HepG2 (cell line): Measurements from ENCODE around the gene ACSL3. TPM values are rescaled to one million over a fixed set of nuclear protein-coding genes. Genes with fewer than 3 reads are reported as not detected.
A peak's percentile ranks its signal among the peaks of the same experiment; 100 is the strongest.

Experiments used
- ASH2L ChIP-seq: fragments of 300-600, 200-600 bp; sonication (generic); IDR thresholded peaks from 2 replicates; pipeline ENCODE4 v1.7.0; 2017; ENCODE audit warnings: low read depth, mild to moderate bottlenecking, moderate library complexity, mixed read lengths, low read length; ENCODE audit not compliant: insufficient read length
- DMTF1 ChIP-seq: sonication (generic); formaldehyde crosslinking; IDR thresholded peaks from 2 replicates; pipeline ENCODE4 v1.4.0; 2020; ENCODE audit warnings: mild to moderate bottlenecking, missing genetic modification reagents
- DNMT1 ChIP-seq: sonication (generic); formaldehyde crosslinking; IDR thresholded peaks from 2 replicates; pipeline ENCODE4 v1.5.1; 2020; ENCODE audit warnings: mild to moderate bottlenecking, missing genetic modification reagents
- HIVEP1 ChIP-seq: sonication (generic); formaldehyde crosslinking; IDR thresholded peaks from 2 replicates; pipeline ENCODE4 v1.4.0; 2020; ENCODE audit warnings: mild to moderate bottlenecking, missing genetic modification reagents
- KAT7 ChIP-seq: IDR thresholded peaks from 2 replicates; pipeline ENCODE4 v1.6.1; 2018; ENCODE audit warnings: borderline replicate concordance, missing compliant biosample characterization
- KAT8 ChIP-seq: IDR thresholded peaks from 2 replicates; pipeline ENCODE4 v1.6.1; 2016; ENCODE audit warnings: missing genetic modification reagents, missing compliant biosample characterization
- KLF16 ChIP-seq, 2 experiments: sonication (generic) in 1 of 2; formaldehyde crosslinking in 1 of 2; IDR thresholded peaks; 2 replicates each; pipeline versions ENCODE4 v1.6.1 to v1.8.0; 2016 to 2023; ENCODE audit warnings: missing genetic modification reagents in 2 of 2, missing compliant biosample characterization in 1 of 2
- MBNL3 ChIP-seq: fragments of 250-450 bp; sonication (Bioruptor Pico); conservative IDR thresholded peaks from 2 replicates; pipeline ENCODE4 v1.8.0; 2022; ENCODE audit warnings: mild to moderate bottlenecking, inconsistent platforms
- MED1 ChIP-seq: sonication (generic); formaldehyde crosslinking; IDR thresholded peaks from 2 replicates; pipeline ENCODE4 v1.4.0; 2020; ENCODE audit warnings: missing genetic modification reagents
- NFKB2 ChIP-seq: sonication (generic); formaldehyde crosslinking; IDR thresholded peaks from 2 replicates; pipeline ENCODE4 v1.4.0; 2020; ENCODE audit warnings: missing genetic modification reagents, borderline replicate concordance
- POGZ ChIP-seq: sonication (generic); formaldehyde crosslinking; IDR thresholded peaks from 2 replicates; pipeline ENCODE4 v1.4.0; 2020; ENCODE audit warnings: mild to moderate bottlenecking, missing genetic modification reagents
- POLR2A ChIP-seq, 2 experiments: IDR thresholded peaks; 2 replicates each; pipeline ENCODE4 v1.6.1; 2011; ENCODE audit warnings: low read depth in 2 of 2, low read length in 2 of 2, mild to moderate bottlenecking in 1 of 2, moderate library complexity in 1 of 2; ENCODE audit not compliant: insufficient read depth in 1 of 2
- POLR2AphosphoS5 ChIP-seq: IDR thresholded peaks from 2 replicates; pipeline ENCODE4 v1.6.1; 2012; ENCODE audit warnings: low read depth, low read length
- RARG ChIP-seq: sonication (generic); formaldehyde crosslinking; IDR thresholded peaks from 2 replicates; pipeline ENCODE4 v1.4.0; 2020; ENCODE audit warnings: low read depth, mild to moderate bottlenecking, missing genetic modification reagents
- SIN3A ChIP-seq: IDR thresholded peaks from 2 replicates; pipeline ENCODE4 v1.6.1; 2011; ENCODE audit warnings: low read depth, mild to moderate bottlenecking, control low read depth, low read length, borderline replicate concordance
- ZKSCAN5 ChIP-seq: sonication (generic); formaldehyde crosslinking; IDR thresholded peaks from 2 replicates; pipeline ENCODE4 v1.5.1; 2020; ENCODE audit warnings: mild to moderate bottlenecking, missing genetic modification reagents
- ZNF354B ChIP-seq: sonication (generic); formaldehyde crosslinking; IDR thresholded peaks from 2 replicates; pipeline ENCODE4 v1.8.0; 2022; ENCODE audit warnings: mild to moderate bottlenecking, missing genetic modification reagents
- ZNF383 ChIP-seq: sonication (generic); formaldehyde crosslinking; IDR thresholded peaks from 2 replicates; pipeline ENCODE4 v1.4.0; 2020; ENCODE audit warnings: missing genetic modification reagents, mild to moderate bottlenecking, borderline replicate concordance
- ZNF549 ChIP-seq: sonication (generic); formaldehyde crosslinking; IDR thresholded peaks from 2 replicates; pipeline ENCODE4 v1.5.0; 2020; ENCODE audit warnings: missing genetic modification reagents
- ZNF629 ChIP-seq: sonication (generic); formaldehyde crosslinking; conservative IDR thresholded peaks from 2 replicates; pipeline ENCODE4 v1.5.0; 2020; ENCODE audit warnings: missing genetic modification reagents
- ZNF773 ChIP-seq: sonication (generic); formaldehyde crosslinking; IDR thresholded peaks from 2 replicates; pipeline ENCODE4 v1.4.0; 2020; ENCODE audit warnings: missing genetic modification reagents, borderline replicate concordance
- ZNF792 ChIP-seq: IDR thresholded peaks from 2 replicates; pipeline ENCODE4 v1.6.1; 2016
- polyA plus RNA-seq, 8 experiments: library from polyadenylated mRNA; depleted of rRNA in 3 of 8; stranded (reverse) in 7 of 8; unstranded in 1 of 8; fragments of >200 nt; fragmentation: Illumina TruSeq in 4 of 8; extraction: Trizol in 4 of 8; gene quantifications; 2 replicates each; pipeline versions ENCODE4 v1.2.1 to v1.2.3, GENCODE V29; 2011 to 2016; ENCODE audit warnings: low read depth in 4 of 8, missing spikeins in 1 of 8, mixed read lengths in 1 of 8; ENCODE audit not compliant: insufficient read depth in 1 of 8
- total RNA-seq, 5 experiments: library from RNA; depleted of rRNA; stranded (reverse); fragments of >200 nt; fragmentation: Illumina TruSeq; extraction: Trizol; gene quantifications; 2 replicates each; pipeline ENCODE4 v1.2.3, GENCODE V29; 2016; ENCODE audit warnings: low read depth in 1 of 5
- TF ChIP-seq, protein P1 (sequence below): fragments of 450-650 bp; IDR thresholded peaks from 2 replicates; pipeline ENCODE4 v1.6.1; 2017; ENCODE audit warnings: mild to moderate bottlenecking
- TF ChIP-seq, protein P2 (sequence below), 2 experiments: sonication (generic) in 1 of 2; formaldehyde crosslinking in 1 of 2; IDR thresholded peaks; 2 replicates each; pipeline versions ENCODE4 v1.5.1 to v1.6.1; 2011 to 2020; ENCODE audit warnings: borderline replicate concordance in 1 of 2, low read depth in 1 of 2, low read length in 1 of 2, mild to moderate bottlenecking in 1 of 2, missing genetic modification reagents in 1 of 2, moderate library complexity in 1 of 2

ACSL3 gene
- total and polyA plus RNA-seq, 2 of the 13 experiments (the other 11 are each of a cell fraction or from before 2014, with no cell fraction given): 305 to 365 TPM

- TF ChIP-seq, protein P1, sequence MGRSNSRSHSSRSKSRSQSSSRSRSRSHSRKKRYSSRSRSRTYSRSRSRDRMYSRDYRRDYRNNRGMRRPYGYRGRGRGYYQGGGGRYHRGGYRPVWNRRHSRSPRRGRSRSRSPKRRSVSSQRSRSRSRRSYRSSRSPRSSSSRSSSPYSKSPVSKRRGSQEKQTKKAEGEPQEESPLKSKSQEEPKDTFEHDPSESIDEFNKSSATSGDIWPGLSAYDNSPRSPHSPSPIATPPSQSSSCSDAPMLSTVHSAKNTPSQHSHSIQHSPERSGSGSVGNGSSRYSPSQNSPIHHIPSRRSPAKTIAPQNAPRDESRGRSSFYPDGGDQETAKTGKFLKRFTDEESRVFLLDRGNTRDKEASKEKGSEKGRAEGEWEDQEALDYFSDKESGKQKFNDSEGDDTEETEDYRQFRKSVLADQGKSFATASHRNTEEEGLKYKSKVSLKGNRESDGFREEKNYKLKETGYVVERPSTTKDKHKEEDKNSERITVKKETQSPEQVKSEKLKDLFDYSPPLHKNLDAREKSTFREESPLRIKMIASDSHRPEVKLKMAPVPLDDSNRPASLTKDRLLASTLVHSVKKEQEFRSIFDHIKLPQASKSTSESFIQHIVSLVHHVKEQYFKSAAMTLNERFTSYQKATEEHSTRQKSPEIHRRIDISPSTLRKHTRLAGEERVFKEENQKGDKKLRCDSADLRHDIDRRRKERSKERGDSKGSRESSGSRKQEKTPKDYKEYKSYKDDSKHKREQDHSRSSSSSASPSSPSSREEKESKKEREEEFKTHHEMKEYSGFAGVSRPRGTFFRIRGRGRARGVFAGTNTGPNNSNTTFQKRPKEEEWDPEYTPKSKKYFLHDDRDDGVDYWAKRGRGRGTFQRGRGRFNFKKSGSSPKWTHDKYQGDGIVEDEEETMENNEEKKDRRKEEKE: no peak
- TF ChIP-seq RARG (CRISPR knock-in tag) (no peak), ZNF354B (CRISPR knock-in tag) (no peak), DNMT1 (CRISPR knock-in tag) (no peak), SIN3A (0 out of 2 replicates have a peak, but pooled peaks have one; percentile 62), KAT8 (CRISPR knock-in tag) (0 out of 2 replicates have a peak, but pooled peaks have one; percentile 6), KLF16 (CRISPR knock-in tag; IDR thresholded peaks at IDR 0.05) (no peak), MBNL3 (CRISPR knock-in tag) (no peak), ZKSCAN5 (CRISPR knock-in tag) (no peak), ASH2L (peak; percentile 4), NFKB2 (no peak), ZNF383 (CRISPR knock-in tag) (no peak), ZNF773 (CRISPR knock-in tag) (no peak), POGZ (CRISPR knock-in tag) (0 out of 2 replicates have a peak, but pooled peaks have one; percentile 17), POLR2AphosphoS5 (peak; percentile 9; the same call in 1 of the 2 replicates), MED1 (CRISPR knock-in tag) (peak; percentile 20; the same call in 1 of the 2 replicates), DMTF1 (CRISPR knock-in tag) (no peak), HIVEP1 (no peak), KAT7 (no peak), POLR2A (IDR thresholded peaks at IDR 0.05; ENCODE audit: insufficient read depth in 1 of 2, low read depth in 2 of 2, low read length in 2 of 2) (peak in 1 of 2 experiments; percentile 25; a peak in 2 of 4 replicates), ZNF792 (0 out of 2 replicates have a peak, but pooled peaks have one; percentile 30), ZNF549 (CRISPR knock-in tag) (no peak), ZNF629 (peak; percentile 47)
- TF ChIP-seq, protein P2, sequence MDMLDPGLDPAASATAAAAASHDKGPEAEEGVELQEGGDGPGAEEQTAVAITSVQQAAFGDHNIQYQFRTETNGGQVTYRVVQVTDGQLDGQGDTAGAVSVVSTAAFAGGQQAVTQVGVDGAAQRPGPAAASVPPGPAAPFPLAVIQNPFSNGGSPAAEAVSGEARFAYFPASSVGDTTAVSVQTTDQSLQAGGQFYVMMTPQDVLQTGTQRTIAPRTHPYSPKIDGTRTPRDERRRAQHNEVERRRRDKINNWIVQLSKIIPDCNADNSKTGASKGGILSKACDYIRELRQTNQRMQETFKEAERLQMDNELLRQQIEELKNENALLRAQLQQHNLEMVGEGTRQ (IDR thresholded peaks at IDR 0.05; ENCODE audit: low read depth, low read length): no peak
- TF ChIP-seq, protein P2 (CRISPR knock-in tag; IDR thresholded peaks at IDR 0.05; ENCODE audit: borderline replicate concordance): no peak
Observed at GRCh38 chr2:222862106-222862908, 1.5 kb downstream of the ACSL3 start (continued).
